HG03378 (cell line): ENCODE results near the gene GRIK1.

Experiments
- ATAC-seq: cut with Tn5 transposase; IDR thresholded peaks from one replicate; pipeline ENCODE4 v1.9.1; 2021; ENCODE audit warnings: mild to moderate bottlenecking, moderate library complexity; ENCODE audit not compliant: unreplicated experiment

GRIK1 gene

DNA sequence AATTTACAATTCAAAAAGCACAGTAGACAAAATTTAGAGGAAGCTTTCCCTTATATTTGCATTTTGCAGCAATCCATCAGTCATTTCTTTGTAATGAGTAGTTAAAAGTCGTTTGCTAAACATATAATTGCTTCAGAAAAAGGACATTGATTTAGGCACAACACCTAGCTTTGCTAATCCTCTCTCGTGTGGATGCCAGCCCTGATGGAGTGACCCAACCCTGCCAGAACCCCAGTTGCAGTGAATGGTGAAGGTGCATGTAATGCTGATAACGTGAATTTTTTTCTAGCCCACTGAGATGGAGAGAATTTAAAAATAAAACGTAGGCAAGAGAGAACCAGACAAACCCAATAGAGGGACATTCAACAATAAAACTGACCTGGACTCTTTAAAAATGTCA is 263.4 kb downstream of the GRIK1 start:
- ATAC-seq: no peak

DNA sequence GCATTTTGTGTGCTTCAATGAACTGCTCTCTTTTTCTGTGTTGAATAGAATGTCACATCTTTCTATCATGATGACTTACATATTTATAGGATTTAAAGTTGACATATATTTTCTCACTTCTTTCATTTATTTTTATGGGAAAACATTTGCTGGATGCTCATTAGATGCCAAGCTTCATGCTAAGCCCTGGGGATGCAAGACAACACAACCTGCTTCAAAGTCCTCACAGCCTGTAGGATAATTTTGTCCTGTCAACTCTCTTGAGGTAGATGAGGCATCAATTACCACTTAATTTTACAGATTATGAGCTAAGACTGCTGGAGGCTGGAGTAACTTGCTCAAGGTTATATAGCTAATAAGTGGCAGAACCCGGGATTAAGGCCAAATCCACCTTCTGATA is 264.3 kb downstream of the GRIK1 start:
- ATAC-seq: no peak

DNA sequence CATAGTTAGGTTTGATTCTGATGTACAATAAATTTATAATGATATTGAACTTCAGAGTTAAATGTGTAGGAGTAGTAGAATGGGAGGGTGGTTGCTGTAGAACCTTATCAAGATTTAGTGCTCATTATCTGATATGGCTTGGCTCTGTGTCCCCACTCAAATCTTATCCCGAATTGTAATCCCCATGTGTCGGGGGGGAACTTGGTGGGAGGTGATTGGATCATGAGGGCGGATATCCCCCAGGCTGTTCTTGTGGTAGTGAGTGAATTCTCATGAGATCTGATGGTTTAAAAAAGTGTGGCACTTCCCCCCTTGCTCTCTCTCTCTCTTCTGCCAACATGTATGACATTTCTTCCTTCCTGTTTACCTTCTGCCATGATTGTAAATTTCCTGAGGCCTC is 265.5 kb downstream of the GRIK1 start:
- no peak for ATAC-seq

DNA sequence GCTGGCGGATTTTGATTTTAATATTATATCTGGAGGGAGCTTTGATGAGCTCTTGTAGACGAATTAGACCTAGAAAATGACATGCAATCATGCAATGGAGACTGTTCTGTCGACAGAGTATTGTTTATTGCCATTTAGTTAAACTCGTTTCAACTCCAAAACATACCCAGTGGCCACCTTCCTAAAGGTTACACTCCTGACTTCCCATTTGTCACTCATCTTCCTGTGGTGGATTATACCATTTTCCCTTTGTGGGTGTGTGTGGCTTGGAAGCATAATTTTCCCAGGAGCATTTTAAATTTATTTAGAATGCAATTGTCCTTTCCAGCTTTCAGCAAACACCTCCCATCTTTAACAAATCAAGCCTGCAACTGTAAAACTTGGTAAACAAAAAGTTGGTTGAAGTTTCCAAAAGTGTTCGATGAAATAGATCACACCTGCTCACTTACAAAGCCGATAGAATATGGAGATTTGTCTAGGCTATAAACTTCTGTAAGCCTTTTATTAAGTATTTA is 266.6 kb downstream of the GRIK1 start:
- no peak for ATAC-seq

DNA sequence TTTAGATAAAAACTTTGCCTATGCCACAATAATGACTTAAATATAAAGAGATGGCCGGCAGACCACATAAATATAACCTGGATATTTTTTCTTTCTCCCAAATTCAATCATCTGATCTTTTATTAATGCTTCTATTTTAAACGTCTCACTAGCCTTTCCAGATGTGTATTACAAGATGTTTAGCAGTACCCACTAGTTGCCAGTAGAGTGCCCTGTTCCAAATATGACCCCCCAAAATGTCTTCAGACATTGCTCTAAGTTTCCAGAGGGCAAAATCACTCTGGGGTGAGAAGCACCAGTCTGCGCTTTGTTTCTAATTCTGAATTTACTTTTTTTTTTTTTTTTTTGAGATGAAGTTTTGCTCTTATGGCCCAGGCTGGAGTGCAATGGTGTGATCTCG is 268.1 kb downstream of the GRIK1 start:
- ATAC-seq: no peak

DNA sequence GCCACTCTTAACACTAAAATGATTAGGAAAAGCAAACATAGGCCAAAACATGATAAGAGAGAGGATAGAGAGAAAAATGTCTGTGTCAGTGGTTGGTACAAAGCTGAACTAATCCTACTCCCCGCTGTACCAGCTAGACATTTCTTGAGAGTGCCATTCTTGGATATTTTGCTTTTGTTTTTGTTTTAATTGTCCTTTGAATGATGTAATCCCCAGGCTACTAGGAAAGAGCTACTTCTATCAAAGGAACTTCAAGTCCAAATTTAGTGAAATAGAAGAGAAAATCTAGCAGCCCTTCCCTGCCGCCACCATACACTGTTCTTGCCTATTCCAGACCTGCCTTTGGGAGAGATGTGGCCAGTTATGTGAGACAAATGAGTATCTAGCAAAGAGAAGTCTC is 269.6 kb downstream of the GRIK1 start:
- ATAC-seq: no peak

DNA sequence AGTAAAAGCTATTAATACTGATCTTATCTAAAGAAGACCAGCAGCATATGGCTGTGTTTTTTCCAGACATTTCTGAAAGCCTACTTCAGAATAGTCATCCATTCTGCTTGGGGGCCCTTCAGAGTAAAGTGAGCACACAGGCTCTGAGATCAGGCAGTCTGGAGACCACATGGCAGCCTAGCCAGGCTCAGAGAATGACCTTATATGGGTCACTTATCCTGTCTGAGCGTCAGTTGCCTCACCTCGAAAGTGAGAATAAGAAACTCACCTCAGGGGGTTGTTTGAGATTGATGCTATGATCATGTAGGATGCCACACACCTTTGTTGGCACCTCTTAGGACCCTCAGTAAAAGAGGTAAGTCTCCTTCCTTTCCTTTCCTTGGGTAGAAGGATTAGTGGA is 270.4 kb downstream of the GRIK1 start:
- ATAC-seq: peak; percentile 53

DNA sequence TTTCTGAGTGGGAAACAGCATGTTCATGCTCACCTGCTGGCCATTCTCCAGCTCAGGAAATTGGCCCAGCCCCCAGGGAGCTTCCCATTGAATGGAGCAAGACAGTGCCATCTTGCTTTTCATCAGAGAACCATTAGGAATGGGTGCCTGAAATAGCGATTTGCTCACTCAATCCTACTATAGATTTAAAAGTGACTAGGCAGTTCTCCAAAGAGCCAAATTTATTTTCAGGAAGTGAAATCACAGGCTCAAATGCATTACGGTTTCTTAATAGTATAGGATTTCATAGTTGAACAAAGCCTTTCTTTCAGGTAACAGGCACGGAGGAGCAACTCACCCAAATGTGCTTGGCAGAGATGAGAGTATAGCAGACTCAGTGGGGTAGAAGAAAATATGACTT is 272.1 kb downstream of the GRIK1 start:
- ATAC-seq: no peak

DNA sequence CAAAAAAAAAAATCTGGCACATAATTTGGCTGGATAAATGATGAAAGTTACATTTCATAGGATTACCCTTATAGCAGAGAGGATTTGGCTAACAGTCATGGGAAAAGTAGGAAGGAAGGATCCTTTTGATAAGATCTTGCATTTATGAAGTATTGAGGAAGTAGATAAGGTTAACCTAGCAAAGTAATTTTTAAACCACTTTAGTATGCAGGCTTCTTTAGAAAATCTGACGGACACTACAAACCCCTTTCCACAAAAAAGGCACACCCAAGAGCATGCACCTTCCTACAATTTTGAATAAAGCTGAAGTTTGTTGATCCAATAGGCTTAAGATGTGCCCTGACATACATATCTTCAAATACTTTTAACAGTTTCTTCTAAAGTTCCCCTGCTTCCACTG is 275.2 kb downstream of the GRIK1 start:
- no peak for ATAC-seq

DNA sequence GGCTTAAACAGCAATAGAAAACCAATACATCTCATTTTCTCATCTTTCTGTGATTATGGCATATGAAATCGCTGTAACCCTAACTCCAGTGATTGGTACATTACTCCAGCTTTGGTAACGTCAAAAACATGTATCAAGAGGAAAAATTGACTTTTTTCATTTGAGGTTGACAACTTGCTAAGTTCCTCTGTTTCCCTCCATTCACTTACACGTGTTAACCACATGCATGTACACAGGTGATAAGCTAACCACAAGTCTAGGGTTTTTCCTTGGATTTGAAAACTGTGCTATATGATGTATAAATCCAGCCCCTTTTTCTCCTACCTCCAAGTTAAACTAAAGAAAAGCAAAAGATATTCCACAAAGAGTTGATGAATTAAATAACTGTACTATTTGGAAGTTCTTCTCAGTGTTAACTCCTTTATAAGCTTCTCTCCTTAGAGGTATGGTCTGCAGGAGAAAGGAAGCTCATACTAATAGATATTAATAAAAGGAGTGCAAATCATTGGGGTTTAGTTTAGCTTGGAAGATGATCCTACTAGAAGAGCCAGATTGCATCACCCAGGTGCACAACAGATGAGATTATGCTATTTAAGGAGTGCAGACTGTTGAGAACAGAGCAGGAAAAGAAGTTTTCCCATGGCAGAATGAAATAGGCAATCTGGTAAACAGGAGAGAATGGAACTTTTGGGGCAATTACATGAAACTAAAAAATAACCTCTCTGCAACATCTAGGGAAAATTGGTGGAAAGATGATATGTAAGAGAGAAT is 277.9 kb downstream of the GRIK1 start:
- ATAC-seq: no peak

DNA sequence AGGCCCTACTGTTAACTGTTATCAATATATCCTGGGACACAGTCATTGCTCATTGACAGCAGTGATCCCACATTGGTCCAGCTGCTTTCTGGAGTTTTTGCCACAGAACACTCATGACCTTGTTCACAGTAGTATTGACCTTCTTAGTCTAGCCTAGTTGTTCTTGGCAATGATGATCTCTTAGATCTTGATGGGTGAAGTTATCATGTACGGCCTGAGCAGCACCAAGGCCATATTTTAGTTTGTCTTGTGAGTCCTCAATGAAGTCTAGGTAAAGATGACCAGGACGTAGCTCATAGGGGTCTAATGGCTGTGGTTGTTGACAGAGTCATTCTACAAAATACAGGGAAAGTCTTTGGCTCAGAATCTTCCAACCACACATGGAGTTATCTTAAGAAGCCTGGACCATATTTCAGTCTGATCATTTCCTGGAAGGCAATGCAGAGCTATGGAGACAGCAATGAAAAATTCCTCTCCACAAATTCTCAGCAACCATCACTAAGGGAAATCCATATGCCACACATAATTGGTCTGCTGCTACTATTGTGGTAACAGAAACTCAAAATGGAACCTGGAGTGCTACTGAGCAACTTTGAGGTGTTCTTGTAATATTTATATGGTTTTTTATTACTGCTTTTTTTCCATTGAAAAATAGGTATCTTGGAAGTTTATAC is 279.6 kb downstream of the GRIK1 start:
- no peak for ATAC-seq

DNA sequence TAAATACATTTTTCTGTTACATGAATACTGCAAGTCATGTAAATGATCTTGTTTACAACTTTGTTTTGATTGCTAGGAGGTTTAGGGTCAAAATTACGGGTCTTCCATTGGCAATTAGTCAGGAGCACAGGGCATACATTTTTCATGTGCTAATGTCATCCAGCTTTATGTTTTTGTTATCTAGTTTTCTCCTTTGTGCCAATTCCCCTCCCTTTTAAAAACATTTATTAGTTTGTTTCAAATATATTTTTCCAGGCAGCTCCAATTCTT is 280.9 kb downstream of the GRIK1 start:
- ATAC-seq: no peak

DNA sequence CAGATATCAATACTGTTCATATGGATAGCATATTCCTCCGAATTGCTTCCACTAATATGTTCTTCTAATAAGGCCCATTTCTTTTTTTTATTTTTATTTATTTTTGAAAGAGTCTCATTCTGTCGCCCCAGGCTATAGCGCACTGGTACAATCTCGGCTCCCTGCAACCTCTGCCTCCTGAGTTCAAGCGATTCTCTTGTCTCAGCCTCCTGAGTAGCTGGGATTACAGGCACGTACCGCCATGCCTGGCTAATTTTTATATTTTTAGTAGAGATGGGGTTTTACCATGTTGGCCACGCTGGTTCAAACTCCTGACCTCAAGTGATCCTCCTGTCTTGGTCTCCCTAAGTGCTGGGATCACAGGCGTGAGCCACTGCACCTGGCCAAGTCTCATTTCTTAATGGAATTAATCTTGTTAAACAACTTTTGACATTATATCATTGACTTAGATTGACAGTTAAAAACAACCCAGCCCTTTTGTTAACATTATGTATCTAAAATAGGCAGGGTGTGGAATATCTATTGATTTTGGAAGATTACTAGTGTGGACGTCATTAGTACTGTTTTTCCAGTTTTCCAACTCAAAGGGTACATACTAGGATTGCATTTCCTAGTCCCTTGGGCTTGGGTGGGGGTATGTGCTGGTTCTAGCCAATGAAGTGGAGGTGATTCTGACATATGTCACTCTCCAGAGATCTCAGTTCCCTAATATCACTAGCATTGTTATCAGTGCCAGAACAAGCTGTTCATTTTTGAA is 281.4 kb downstream of the GRIK1 start:
- ATAC-seq: no peak

DNA sequence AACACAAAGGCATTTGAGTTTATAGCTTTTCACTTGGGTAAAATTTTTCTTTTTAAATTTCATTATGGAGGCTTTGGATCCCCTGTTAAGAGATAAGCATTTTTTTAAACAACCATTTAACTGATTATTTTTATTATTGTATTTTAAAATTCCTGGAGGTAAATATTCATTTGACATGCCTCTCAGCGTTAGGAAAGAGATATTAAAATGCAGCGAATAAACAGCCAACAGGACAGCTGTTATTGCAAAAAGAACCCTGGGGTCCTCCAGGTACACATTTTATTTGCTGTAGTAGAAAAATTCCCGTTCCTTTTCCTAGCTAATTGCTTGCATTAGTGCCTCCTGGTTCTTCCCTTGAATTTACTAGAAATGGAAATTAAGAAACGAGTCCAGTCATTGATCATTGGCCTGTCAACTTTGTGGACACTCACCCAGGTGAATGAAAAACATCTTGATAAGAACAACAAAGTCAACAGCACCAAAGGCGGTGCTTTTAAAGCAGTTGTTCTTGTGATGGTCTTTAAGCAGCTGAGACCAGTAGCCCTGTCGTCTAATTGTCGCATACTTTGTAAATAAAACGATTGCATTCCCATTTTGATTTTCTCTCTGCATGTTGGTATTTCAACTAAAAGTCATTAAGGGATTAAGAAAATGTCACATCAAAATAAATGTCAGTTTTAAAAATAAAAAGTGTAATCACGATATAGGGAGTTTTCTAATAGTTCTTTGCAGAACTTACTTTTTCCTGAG is 282.4 kb downstream of the GRIK1 start:
- no peak for ATAC-seq

DNA sequence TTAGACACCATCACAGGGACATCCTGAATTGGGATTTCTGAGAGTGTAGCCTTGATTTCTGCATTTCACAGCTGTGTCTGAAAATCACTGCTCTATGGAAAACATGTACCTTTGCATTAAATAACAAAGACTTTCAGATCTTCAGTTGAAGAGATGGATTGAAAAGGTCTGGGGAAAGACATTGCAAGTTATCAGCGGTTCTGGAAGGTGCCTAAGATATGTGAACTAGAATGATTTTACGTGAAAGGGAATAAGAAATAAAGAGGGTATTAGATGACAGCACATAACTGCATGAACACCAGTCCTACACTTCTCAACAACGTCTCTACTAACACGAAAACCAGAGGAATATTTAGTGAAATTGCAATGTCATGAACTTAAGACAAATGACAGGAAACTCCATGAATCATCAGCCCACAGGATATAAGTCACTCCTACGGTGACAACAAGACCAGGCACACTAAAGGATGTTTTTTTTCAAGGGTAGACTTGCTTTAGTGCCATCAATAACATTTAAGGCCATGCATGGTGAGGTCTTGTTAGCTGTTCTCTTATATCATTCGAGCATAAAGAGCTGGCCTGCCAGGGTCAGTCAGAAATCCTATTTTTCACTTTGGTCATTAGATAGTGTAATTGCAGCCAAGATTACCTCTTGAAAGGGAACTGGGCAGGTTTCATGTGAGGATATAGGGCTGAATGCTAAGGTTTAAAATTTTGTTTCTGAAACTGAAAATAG is 283.1 kb downstream of the GRIK1 start:
- no peak for ATAC-seq

DNA sequence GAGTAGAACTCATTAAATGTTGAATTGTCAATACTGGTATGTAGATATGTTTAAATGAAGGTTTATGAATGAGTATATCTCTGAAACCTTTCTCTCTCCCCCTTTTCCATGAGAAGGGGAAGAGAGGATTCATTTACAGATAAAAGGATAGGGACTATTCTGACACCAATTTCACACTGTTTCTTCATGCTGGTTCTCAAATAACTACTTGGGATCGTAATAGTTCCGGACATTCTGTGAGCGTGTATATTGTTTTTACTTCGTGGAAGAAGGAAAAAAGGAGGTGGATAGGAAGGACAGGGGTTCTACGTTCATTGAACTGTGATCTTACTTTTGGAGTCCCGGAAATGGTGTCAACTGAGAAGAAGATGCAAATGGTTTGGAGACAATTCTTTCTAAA is 284.2 kb downstream of the GRIK1 start:
- ATAC-seq: no peak

DNA sequence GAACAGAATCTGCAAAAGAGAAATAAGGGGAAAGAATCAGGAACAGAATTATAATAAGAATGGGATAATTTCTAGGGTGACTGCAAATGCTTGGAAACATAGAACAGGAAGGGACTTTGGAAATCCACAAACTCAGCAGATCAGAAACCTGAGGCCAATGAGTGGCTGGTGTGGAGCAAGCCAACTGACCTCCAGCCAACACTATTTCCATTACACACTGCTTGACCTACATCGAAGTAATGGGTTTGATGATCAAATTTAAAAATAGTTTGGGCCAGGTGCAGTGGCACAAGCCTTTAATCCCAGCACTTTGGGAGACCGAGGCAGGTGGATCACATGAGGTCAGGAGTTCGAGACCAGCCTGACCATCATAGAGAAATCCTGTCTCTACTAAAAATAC is 284.9 kb downstream of the GRIK1 start:
- ATAC-seq: no peak

DNA sequence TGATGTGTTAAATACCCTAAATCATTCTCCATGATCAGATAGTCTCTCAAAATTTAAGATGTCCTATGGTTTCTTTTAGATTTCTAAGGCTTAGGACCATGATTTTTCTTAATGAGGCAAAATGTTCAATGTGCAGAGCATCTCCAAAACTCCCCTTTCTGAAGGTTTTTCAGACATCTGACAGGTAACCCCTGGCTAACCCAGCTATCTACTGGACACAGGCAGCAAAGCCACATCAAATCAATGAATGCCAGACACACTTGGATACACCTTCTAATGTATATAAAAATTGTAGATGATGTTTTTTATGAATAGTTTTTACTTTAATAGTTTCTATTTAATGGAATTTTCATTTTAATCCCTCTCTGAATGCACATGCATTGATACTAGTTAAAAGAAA is 285.6 kb downstream of the GRIK1 start:
- no peak for ATAC-seq

DNA sequence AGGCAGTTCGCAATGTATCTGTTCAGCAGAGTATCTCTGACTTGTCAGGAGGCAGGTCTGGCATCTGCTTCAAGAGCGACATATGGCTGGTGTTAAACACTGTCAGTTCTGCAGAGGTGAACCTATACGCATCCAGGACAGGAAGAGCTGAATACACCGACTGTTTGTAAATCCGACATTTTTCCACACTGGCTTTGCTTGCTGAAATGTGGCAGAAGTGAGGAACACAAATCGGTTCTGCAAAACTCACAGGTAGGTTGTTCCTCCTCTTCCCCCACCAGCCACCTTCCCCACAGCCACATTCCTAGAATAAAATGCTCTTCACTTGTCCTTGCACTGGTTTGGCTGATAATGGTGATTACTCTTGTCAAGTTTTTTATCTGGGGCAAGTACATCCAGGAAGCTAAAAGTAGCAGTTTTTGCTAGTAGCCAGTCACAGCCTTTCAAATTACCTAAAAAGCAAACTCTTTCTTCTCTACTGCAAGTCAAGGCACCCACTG is 289.2 kb downstream of the GRIK1 start:
- ATAC-seq: no peak

DNA sequence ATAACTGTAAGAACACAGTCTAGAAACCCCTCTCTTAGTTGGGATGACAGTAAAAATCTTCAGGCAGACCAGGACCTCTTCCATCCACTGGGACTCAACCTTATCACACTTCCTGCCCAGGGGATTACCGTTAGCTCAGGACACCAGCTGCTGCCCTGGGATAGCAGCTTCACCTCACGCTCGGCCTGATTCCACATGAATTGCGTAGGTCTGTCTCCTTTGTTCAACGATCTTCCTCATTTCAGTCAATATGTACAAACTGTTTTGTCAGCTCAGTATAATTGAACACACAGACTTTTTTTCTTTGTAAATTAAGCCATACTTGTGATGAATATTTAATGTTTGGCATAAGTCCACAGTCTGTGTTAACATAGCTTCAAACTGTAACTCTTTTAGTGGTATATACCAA is 290.4 kb downstream of the GRIK1 start:
- ATAC-seq: no peak
